ENCODE measurements around the gene COPZ2.

- no peak for TF ChIP-seq CTCF (conservative IDR thresholded peaks at IDR 0.05; ENCODE audit: low read length)
- no peak for TF ChIP-seq EZH2phosphoT487 (IDR thresholded peaks at IDR 0.05; ENCODE audit: borderline replicate concordance)
Measured at GRCh38 chr17:48024149-48025039, 13.2 kb downstream of the COPZ2 start.

Data from Loucy (cell line).